GM10248 (cell line): Measurements from ENCODE around the gene HEBP1.

Experiments used
- CTCF ChIA-PET: fragments of 300-600 bp; sonication (Branson Sonifier 250); formaldehyde crosslinking; extraction: SDS; loops from one replicate; lab custom pipeline; 2021; ENCODE audit warnings: antibody characterized with exemption; lab: Yijun Ruan, JAX
- POLR2A ChIA-PET: fragments of 350-650 bp; sonication (Branson Sonifier 250); formaldehyde crosslinking; extraction: SDS; loops from one replicate; lab custom pipeline; 2020; ENCODE audit warnings: antibody characterized with exemption; lab: Yijun Ruan, JAX
- DNase-seq: peaks from one replicate; pipeline ENCODE4 v3.0.0; 2012; ENCODE audit errors: extremely low spot score
- CTCF ChIP-seq: IDR thresholded peaks from 2 replicates; pipeline ENCODE4 v1.5.1; 2012; ENCODE audit warnings: mild to moderate bottlenecking, low read depth; ENCODE audit errors: extremely low read depth, missing control alignments, control extremely low read depth

The HEBP1 gene

DNA sequence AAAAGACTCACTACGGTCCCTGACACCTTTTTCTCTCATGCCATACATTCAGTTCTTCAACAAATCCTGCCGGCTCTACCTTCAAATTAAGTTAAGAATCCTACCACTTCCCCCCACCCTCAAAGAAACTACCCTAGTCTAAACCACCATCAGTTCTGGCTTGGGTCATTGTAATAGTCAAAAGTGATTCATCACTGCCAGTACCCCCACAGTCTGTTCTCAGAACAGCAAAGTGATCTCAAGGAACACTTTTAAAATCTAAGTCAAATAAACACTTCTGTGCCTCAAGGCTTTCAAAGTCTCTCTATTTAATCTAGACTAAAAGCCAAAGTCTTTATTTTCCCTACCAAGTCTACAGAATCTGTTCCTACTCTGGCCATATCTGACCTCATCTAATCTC, 32.1 kb upstream of the HEBP1 start:
- ChIA-PET CTCF (no interaction called here), POLR2A (no interaction called here)
- no peak for DNase-seq
- no peak for TF ChIP-seq CTCF

GRCh38 chr12:13030541-13031291, 30.7 kb upstream of the HEBP1 start:
- ChIA-PET POLR2A (no interaction called here), CTCF (no interaction called here)
- no peak for DNase-seq

GRCh38 chr12:13028825-13029570, 28.9 kb upstream of the HEBP1 start:
- DNase-seq, result no peak
- POLR2A ChIA-PET, result no interaction called here
- TF ChIP-seq CTCF, result no peak
- CTCF ChIA-PET, result no interaction called here

More at GRCh38 chr12:13030541-13031291, 30.7 kb upstream of the HEBP1 start:
- no peak for TF ChIP-seq CTCF

DNA sequence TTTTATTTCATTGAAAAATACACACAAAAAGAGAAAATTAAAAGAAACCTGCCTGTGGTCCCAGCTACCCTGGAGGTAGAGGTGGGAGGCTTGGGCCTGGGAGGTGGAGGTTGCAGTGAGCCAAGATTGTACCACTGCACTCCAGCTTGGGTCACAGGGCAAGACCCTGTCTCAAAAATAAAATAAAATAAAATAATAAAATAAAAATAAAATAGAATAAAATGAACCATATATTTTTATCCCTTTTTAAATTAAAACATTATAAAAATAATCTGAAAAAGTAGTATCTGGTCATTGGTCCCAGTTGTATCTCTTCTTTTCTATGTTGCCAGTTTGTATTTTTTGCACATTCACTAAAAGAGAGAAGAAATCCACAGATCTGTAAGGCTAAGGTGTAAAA, 27.4 kb upstream of the HEBP1 start:
- ChIA-PET CTCF (no interaction called here), POLR2A (no interaction called here)
- no peak for DNase-seq
- no peak for TF ChIP-seq CTCF

DNA sequence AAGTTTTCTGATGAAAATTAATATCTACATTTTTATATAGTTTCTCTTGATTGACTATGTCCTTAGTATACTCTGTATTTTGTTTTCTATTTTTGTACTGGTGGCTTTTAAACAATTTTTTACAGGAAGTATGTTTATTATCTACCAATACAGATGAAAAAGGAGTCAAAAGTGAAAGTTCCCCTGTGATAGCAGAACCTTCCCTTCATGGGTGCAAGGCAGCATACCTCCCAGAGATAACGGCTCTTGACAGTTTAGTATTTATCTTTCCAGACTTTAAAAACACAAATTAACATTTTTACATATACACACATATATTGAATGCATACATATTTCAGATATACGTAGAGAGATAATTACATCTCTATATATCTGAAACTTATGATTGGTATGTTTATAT, 27.0 kb upstream of the HEBP1 start:
- no peak for DNase-seq
- no peak for TF ChIP-seq CTCF
- ChIA-PET POLR2A (no interaction called here), CTCF (no interaction called here)

DNA sequence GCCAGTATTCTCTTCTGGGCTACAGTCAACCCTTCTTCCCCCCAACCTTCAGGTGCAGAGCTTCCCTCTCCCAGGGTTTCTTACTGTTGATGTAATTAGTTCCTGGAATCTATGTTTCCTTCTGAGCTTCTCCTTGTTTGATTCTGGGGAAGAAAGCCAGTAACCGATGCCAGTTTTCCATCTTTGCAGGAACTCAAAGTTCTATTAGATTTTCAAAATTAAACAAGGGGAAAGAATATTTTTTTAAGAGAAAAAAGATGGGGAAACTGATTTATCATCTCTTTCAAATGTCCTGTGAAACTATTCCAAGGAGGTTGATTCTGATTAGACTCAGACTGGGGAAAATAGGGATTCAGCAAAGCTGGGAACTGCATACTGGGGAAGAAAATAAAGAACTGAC, 26.2 kb upstream of the HEBP1 start:
- ChIA-PET CTCF (no interaction called here), POLR2A (no interaction called here)
- no peak for TF ChIP-seq CTCF
- no peak for DNase-seq
